HepG2 (cell line): Measurements from ENCODE around the gene F8. TPM values are rescaled to one million over a fixed set of nuclear protein-coding genes. Genes with fewer than 3 reads are reported as not detected.

ENCODE experiments used
- AGO2 ChIP-seq: fragments of 200-400 bp; formaldehyde crosslinking; optimal IDR thresholded peaks from 2 replicates; pipeline ENCODE3; 2017; ENCODE audit warnings: mild to moderate bottlenecking, low read depth, low read length, moderate library complexity
- ELF1 ChIP-seq: sonication (generic); formaldehyde crosslinking; IDR thresholded peaks from 2 replicates; pipeline ENCODE4 v1.4.0; 2020; ENCODE audit warnings: missing genetic modification reagents
- EP300 ChIP-seq, 3 experiments: sonication (generic) in 1 of 3; formaldehyde crosslinking in 1 of 3; IDR thresholded peaks; 2 replicates each; pipeline versions ENCODE4 v1.5.1 to v1.6.1; 2011 to 2020; ENCODE audit warnings: low read depth in 2 of 3, low read length in 2 of 3, borderline replicate concordance in 1 of 3, improper control_type of control experiment in 1 of 3, mild to moderate bottlenecking in 1 of 3, missing genetic modification reagents in 1 of 3, moderate library complexity in 1 of 3
- FOXK1 ChIP-seq: sonication (generic); formaldehyde crosslinking; IDR thresholded peaks from 2 replicates; pipeline ENCODE4 v1.4.0; 2020; ENCODE audit warnings: low read depth, missing genetic modification reagents, borderline replicate concordance
- IRX3 ChIP-seq: sonication (generic); formaldehyde crosslinking; IDR thresholded peaks from 2 replicates; pipeline ENCODE4 v1.8.1; 2023; ENCODE audit warnings: mild to moderate bottlenecking, low read depth, missing genetic modification reagents, borderline replicate concordance
- JDP2 ChIP-seq: sonication (generic); formaldehyde crosslinking; IDR thresholded peaks from 2 replicates; pipeline ENCODE4 v1.8.1; 2022; ENCODE audit warnings: missing genetic modification reagents, borderline replicate concordance
- POLR2G ChIP-seq: fragments of 200-400 bp; formaldehyde crosslinking; IDR thresholded peaks from 2 replicates; pipeline ENCODE4 v1.6.1; 2018; ENCODE audit warnings: mild to moderate bottlenecking, low read depth, low read length, moderate library complexity
- PPARG ChIP-seq: conservative IDR thresholded peaks from 2 replicates; pipeline ENCODE4 v1.6.1; 2016; ENCODE audit warnings: missing biosample characterization, missing genetic modification reagents
- TFAP4 ChIP-seq: sonication (generic); IDR thresholded peaks from 2 replicates; pipeline ENCODE4 v1.6.1; 2016; ENCODE audit warnings: low read depth, borderline replicate concordance
- ZBTB40 ChIP-seq, 2 experiments: fragments of 450-650 bp in 1 of 2; sonication (generic) in 1 of 2; formaldehyde crosslinking in 1 of 2; IDR thresholded peaks; 2 replicates each; pipeline versions ENCODE4 v1.6.1 to v1.8.0; 2016 to 2022; ENCODE audit warnings: antibody characterized with exemption in 1 of 2, mild to moderate bottlenecking in 1 of 2, missing genetic modification reagents in 1 of 2
- ZNF44 ChIP-seq: sonication (generic); formaldehyde crosslinking; IDR thresholded peaks from 2 replicates; pipeline ENCODE4 v1.5.1; 2020; ENCODE audit warnings: mild to moderate bottlenecking, missing genetic modification reagents
- ZNF788 ChIP-seq: sonication (generic); formaldehyde crosslinking; IDR thresholded peaks from 2 replicates; pipeline ENCODE4 v1.5.0; 2020; ENCODE audit warnings: mild to moderate bottlenecking, missing genetic modification reagents, borderline replicate concordance
- ZNF878 ChIP-seq: sonication (generic); formaldehyde crosslinking; IDR thresholded peaks from 2 replicates; pipeline ENCODE4 v1.8.1; 2023; ENCODE audit warnings: mild to moderate bottlenecking, missing genetic modification reagents, moderate library complexity
- polyA plus RNA-seq, 8 experiments: library from polyadenylated mRNA; depleted of rRNA in 3 of 8; stranded (reverse) in 7 of 8; unstranded in 1 of 8; fragments of >200 nt; fragmentation: Illumina TruSeq in 4 of 8; extraction: Trizol in 4 of 8; gene quantifications; 2 replicates each; pipeline versions ENCODE4 v1.2.1 to v1.2.3, GENCODE V29; 2011 to 2016; ENCODE audit warnings: low read depth in 4 of 8, missing spikeins in 1 of 8, mixed read lengths in 1 of 8; ENCODE audit not compliant: insufficient read depth in 1 of 8
- total RNA-seq, 5 experiments: library from RNA; depleted of rRNA; stranded (reverse); fragments of >200 nt; fragmentation: Illumina TruSeq; extraction: Trizol; gene quantifications; 2 replicates each; pipeline ENCODE4 v1.2.3, GENCODE V29; 2016; ENCODE audit warnings: low read depth in 1 of 5
- TF ChIP-seq, protein P1 (sequence below): fragments of 450-650 bp; IDR thresholded peaks from 2 replicates; pipeline ENCODE4 v1.6.1; 2017

F8 gene
- total and polyA plus RNA-seq, 2 of the 13 experiments (the other 11 are each of a cell fraction or from before 2014, with no cell fraction given), result 0.29 to 0.61 TPM

DNA sequence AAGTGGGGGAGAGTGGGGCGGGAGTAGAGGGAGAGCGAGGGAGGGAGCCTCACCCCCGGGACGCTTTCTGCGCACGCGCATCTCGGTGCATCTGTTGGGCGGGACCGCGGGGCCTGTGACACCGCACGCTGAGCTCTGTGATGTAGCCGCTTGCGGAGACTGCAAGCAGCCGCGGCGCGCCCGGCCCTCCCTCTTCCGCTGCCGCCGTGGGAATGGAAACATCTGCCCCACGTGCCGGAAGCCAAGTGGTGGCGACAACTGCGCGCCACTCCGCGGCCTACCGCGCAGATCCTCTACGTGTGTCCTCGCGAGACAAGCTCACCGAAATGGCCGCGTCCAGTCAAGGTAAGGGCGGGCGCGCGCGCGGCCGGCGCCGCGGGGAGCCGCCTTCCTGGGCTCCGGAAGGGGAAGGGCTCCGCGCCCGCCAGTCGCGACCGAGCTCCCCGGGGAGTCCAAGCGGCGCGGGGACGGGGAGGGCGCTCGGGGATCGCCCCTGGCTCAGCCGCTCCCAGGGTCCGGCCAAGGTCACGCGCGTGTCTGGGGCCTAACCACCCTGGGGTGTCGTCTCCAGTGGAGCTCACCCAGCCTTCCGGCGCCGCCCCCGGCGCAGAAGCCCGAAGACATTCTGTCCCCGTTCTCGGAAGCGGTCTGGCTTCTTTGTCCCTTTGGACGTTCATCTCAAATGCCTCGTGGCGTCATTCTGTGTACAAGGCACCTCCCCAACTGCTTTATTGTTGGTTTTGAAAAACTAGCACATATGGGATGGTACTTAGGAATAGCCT is 4.4 kb upstream of the F8 start, which contains the start of gene FUNDC2 (continued):
- no peak for TF ChIP-seq ZBTB40 (IDR thresholded peaks at IDR 0.05)
- peak; percentile 41; the same call in 1 of the 2 replicates for TF ChIP-seq ZBTB40 (CRISPR knock-in tag; IDR thresholded peaks at IDR 0.05)
- peak; percentile 42 for TF ChIP-seq AGO2
- TF ChIP-seq TFAP4, result peak; percentile 12; the same call in 1 of the 2 replicates
- TF ChIP-seq, protein P1, sequence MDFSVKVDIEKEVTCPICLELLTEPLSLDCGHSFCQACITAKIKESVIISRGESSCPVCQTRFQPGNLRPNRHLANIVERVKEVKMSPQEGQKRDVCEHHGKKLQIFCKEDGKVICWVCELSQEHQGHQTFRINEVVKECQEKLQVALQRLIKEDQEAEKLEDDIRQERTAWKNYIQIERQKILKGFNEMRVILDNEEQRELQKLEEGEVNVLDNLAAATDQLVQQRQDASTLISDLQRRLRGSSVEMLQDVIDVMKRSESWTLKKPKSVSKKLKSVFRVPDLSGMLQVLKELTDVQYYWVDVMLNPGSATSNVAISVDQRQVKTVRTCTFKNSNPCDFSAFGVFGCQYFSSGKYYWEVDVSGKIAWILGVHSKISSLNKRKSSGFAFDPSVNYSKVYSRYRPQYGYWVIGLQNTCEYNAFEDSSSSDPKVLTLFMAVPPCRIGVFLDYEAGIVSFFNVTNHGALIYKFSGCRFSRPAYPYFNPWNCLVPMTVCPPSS, result no peak
- TF ChIP-seq FOXK1 (CRISPR knock-in tag), result no peak
- peak; percentile 67; the same call in 1 of the 2 replicates for TF ChIP-seq ZNF788 (CRISPR knock-in tag)
- TF ChIP-seq ELF1 (CRISPR knock-in tag), result peak; percentile 40; the same call in 1 of the 2 replicates
- no peak for TF ChIP-seq EP300 (IDR thresholded peaks at IDR 0.05; ENCODE audit: low read depth in 2 of 2, low read length in 2 of 2)
- no peak for TF ChIP-seq EP300 (CRISPR knock-in tag; IDR thresholded peaks at IDR 0.05; ENCODE audit: borderline replicate concordance)
- TF ChIP-seq PPARG (CRISPR knock-in tag), result 0 out of 2 replicates have a peak, but pooled peaks have one; percentile 7
- TF ChIP-seq POLR2G, result peak; percentile 67
- TF ChIP-seq ZNF878 (CRISPR knock-in tag), result no peak
- TF ChIP-seq JDP2 (CRISPR knock-in tag), result no peak
- peak; percentile 29; the same call in 1 of the 2 replicates for TF ChIP-seq IRX3
- TF ChIP-seq ZNF44 (CRISPR knock-in tag), result no peak
